Activated effector memory CD4-positive, alpha-beta T cell treated with anti-CD3 and anti-CD28 coated beads, Interleukin-2, amount 50 U/mL, for 16 hours (primary cell): ENCODE data around the gene CYP46A1.
"Not testable (repeated sequence)": the region's sequence is repeated elsewhere in the genome, so short reads cannot be mapped to it uniquely, and the experiment has no call there.

Source experiments
- DNase-seq: peaks from one replicate; pipeline ENCODE4 v3.0.0-alpha.2; 2020

CYP46A1 gene

GRCh38 chr14:99683619-99684409 is at the start of gene CYP46A1:
Gene CYP46A1, plus strand, starts transcription at chr14:99684298. Its CDS starts 120 bp downstream, at chr14:99684418.
- peak; percentile 100 for DNase-seq

DNA sequence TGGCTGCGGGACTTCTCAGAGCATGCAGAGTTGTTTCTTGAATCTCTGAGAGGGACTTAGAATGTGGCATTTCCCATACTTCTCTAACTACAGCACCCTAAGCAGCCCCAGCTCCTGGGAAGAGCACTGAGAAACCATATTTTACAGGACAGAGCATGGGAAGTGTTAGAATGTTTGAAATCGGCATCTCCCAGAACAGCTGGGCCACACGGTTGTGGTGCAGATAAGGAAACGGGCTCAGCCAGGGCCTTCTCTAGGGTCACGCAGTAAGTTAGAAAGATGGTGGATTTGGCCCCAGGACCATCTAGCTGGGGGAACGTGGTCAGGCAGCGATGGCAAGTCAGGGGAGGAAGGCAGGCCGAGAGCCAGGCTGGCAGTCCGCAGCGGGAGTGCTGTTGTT is 49.7 kb upstream of the CYP46A1 start:
- no peak for DNase-seq

DNA sequence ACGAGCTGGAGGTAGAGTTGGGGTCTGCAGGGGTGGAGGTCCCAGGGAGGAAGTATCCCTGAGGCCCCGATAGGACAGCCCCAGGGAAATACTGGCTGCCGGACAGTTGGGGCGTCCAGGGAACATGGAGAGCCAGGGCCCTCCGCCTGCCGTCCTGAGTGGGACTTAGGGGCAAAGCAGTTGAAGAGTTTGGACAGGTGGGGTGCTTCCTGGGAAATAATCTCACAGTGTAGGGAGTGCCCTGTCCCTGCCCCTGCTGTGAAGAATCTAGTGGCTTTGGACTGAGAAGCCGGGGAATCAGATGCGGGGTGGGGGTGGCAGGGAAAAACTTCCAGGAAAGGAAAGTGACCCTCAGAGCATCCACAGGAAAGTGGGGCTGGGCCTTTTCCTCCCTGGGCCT is 49.0 kb upstream of the CYP46A1 start:
- DNase-seq = no peak

GRCh38 chr14:99636487-99636886 is 47.6 kb upstream of the CYP46A1 start:
- no peak for DNase-seq

DNA sequence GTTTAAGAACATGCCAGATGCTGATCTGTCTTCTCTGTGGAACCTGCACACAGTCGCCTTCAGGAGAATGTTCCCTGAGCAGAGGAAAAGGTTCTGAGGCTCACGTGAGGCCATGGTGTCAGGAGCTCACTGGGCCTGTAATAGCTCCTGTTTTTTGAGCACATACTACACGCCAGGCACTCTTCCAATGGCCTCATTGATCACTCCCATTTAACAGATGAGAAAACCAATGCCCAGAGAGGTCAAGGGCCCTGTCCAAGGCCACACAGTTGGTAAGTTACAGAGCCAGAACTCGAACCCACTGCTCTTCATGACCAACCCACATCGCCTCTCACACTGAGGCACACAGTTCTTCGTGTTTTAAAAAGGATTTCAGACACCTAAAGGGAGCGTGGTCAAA is 46.5 kb upstream of the CYP46A1 start:
- DNase-seq = no peak

DNA sequence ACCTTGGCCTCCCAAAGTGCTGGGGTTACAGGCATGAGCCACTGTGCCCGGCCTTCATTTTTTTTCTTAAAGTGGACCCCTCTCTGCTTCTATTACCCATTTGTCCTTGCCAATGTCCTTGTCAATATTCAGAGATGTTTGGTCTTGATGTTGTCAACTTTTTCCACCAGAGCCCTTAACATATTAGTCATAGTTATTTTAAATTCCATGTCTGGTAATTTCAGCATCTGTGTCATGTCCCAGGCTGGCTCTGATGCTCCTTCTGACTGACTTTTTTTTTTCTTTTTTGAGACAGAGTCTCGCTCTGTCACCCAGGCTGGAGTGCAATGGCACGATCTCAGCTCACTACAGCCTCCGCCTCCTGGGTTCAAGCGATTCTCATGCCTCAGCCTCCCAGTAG is 41.3 kb upstream of the CYP46A1 start:
- DNase-seq = not testable (repeated sequence)

DNA sequence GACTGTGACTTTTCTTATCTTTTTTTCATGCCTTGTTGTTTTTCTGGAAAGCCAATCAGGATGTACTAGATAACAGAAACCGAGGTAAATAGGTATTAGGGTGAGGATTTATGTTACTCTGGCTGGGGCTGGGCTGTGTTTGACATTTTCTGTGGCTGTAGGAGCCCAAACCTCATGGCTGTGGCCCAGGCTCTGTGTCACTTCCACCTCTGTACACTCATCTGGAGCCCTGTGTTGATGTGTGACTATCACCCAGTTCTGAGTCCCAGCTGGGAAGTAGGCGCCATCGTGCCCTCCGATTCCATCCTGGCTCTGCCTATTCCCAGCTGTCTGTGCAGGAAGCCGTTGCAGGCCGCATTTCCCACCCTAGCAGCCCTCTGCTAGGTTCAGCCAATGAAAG is 40.8 kb upstream of the CYP46A1 start:
- DNase-seq = no peak

GRCh38 chr14:99644035-99644587 is 40.0 kb upstream of the CYP46A1 start:
- no peak for DNase-seq

GRCh38 chr14:99644723-99645544 is 39.2 kb upstream of the CYP46A1 start, which contains the start of gene HHIPL1:
Gene HHIPL1, plus strand, starts transcription at chr14:99645129. Its CDS starts 79 bp downstream, at chr14:99645208.
- no peak for DNase-seq

DNA sequence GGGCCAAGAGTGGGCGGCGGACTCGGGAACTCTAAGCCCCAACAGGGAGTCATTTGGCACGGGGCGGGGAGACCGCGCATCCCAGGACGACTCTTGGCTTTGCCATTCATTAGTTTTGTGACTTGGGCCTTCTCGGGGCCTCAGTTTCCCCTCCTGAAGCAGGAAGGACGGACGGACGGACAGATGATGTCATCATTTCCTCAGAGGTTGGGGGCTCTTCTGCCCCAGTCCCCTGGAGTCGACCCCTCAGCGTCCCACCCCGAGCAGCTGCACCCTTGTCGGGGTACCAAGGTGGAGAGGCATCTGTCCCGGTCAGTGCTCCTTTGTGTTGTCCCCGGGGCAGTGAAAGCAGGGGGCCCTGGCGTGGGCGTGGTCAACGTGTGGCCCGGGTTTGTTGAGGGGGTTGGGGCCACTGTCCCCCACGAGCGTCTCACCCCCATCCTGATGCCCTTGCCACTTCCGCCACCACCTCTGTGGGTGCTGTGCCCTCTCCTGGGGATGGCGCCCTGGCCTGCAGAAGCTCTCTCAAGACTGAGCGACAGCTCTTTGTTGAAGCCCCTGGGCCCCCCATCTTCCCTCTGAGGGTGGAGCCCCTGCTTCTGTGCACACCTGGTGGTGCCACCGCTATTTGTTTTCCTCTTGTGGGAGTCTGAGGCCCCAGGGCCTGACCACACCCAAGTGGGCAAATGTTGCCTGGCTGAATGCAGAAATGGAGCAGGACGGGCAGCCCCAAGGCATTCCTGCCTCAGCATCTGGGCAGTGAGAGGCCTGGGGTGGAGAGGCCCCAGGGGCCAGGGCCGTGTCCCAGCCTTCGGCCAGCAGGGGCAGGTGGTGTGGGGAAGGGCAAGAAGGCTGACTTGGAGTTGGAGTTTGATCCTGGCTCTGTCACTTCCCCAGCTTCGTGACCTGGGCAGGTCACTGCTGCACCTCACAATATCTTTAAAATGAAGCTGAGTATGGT is 38.3 kb upstream of the CYP46A1 start:
- DNase-seq = no peak

GRCh38 chr14:99647411-99647810 is 36.7 kb upstream of the CYP46A1 start:
- DNase-seq = no peak

DNA sequence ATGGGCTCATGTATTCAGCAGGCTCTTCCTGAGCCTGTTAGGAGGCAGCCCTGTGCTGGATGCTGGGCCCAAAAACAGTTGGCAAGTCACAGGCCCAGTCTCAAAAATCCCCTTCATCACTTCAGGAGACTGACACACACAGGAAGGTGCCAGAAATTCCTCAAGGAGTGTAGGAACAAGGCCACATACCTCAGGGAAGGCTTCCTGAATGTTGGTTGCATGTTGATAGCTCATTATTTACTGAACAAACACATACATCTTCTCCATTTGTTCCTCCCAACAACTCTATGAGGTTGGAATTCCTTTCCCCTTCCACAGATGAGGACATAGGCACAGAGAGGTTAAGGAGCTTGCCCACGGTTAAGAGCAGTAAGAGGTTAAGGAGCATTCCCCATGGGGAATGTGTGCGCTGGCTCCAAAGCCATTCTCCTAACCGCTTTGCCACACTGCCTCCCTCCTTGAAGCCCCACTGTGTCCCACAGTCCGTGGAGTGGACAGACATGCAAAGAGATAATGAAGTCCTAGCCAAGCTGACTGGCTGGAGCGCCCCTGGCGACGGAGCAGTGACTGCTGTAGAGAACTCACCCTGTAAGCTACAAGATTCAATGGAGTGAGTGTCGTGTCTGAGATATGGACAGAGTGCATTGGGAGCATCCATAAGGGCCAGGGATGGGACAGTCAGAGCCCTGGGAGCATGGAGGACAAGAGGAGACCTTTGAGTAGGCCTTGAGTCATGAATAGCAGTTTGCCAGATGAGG is 35.9 kb upstream of the CYP46A1 start:
- DNase-seq = no peak

GRCh38 chr14:99649219-99649618 is 34.9 kb upstream of the CYP46A1 start:
- no peak for DNase-seq

DNA sequence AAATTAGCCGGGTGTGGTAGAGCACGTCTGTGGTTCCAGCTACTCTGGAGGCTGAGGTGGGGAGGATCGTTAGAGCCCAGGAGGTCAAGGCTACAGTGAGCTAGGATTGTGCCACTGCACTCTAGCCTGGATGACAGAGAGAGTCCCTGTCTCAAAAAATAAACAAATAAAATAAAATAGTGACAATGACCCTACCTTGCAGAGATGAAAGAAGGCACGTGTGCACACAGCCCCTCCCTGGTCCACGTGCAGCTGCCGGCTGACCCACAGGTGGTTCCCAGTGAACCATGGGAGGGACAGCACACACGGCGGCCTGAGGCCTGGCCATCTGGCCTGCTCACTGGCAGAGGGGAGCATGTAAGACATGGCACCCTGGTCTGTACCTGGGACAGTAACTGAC is 34.5 kb upstream of the CYP46A1 start:
- DNase-seq = no peak

GRCh38 chr14:99650189-99650588 is 33.9 kb upstream of the CYP46A1 start:
- DNase-seq = no peak

DNA sequence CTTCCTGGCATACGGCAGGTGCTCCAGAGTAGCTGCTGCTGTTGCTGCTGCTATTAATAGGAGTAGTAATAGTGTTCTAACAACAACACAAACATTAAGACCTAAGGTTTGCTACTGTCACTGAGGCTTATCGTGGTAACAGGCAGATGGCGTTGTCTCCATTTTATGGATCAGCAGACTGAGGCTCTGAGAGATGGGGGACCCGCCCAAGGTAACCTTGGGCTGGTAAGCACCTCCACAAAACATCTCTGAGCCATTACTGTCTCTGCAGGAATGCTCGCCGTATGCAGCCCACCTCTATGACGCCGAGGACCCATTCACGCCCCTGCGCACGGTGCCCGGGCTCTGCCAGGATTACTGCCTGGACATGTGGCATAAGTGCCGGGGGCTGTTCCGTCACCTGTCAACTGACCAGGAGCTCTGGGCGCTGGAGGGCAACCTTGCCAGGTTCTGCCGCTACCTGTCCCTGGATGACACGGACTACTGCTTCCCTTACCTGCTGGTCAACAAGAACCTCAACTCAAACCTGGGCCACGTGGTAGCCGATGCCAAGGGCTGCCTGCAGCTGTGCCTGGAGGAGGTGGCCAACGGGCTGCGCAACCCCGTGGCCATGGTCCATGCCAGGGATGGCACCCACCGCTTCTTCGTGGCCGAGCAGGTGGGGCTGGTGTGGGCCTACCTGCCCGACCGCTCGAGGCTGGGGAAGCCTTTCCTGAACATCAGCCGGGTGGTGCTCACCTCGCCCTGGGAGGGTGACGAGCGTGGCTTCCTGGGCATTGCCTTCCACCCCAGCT is 31.9 kb upstream of the CYP46A1 start:
- DNase-seq = no peak

DNA sequence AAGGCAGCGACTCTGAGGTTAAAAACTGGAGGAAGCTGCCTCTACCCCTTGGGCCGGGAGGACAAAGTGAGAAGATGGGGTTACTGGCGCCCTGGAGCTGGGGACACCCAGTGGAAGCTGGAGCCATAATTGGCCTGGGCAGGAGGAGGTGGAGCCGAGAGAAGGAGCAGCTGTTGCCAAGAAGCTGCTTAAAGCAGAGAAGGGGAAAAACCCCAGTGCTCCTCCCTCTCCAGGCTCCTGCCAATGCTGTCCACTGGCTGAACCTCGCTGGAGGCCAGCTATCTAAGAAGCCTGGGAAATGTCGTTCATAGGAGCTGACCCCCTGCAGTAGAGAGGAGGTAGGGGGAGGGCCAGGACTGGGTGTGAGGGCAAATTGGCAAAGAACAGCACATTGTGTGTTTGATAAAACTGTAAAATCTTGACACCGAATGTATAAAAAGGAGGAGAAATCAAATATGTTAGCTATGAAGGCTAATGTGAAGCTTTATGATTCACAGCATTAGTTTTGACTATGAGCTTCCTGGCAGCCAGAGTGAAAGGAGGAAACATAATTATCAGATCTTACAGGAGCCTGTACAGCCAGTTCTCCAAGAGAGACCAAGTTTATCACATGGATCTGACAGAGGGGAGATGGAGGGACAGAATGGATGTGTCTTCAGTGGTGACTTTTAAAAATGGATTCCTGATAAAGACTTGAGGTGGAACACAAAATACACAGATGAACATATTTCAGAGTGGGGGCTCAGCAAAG is 29.7 kb upstream of the CYP46A1 start:
- DNase-seq = no peak

- no peak for DNase-seq
These were observed 28.6 kb upstream of the CYP46A1 start for GRCh38 chr14:99655521-99655920.

DNA sequence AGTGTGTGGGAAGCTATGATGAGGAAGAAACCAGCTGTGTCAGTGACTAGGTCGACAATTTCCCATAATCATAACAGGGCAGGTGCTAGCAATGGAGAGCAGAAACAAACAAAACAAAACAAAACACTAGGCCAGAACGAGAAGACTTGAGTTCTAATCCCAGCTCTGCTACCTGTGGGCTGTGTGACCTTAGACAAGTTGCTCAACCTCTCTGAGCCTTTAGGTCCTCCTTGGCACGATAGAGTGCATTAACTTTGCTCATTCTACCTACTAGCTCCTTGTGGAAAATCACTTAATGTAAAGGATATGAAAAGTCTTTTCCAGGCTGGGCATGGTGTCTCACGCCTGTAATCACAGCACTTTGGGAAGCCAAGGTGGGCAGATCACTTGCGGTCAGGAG is 27.9 kb upstream of the CYP46A1 start:
- DNase-seq = no peak

GRCh38 chr14:99657645-99658155 is 26.4 kb upstream of the CYP46A1 start:
- DNase-seq = no peak
